ENCODE data around the gene CAPN15. TPM values are rescaled to one million over a fixed set of nuclear protein-coding genes. Genes with fewer than 3 reads are reported as not detected.

The CAPN15 gene
- total RNA-seq, 4 donors from 2014 or later = 19.6 to 42.6 (median 29.0) TPM

DNA sequence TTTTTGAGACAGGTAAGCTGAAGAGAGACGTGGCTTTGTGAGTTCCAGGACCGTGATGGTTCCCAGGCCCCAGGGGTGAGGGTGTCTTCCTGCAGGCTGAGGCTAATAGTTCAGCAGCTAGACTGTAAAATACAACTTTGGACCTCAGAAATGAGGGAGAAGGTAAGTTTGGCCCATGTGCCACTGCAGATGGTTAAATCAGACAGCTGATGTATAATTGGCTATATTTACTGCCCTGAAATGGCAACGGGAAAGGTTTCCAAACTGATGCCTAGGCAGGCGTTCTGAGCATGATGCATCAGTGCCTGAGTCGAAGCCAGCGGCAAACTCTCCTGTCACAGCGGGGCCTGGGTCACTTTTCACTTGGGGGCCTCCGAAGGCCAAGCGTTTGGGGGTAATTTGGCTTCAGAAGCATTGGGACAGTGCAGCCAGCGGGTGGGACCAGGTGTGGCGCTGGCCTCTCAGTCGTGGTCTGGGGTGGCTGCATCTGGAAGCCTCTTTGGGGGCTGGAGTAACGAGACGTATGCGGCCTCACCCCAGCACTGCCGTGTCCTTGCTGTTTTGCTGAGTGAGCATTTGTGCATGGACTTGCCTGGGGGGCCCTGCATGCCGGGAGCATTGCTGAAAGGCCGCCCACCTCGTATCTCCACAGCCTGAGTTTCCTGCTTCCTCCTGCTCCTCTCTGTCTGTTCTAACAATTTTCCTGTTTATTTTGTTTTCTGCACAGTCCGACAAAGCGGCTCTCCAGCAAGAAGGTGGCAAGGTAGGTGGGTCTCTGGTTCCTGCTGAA, 31.2 kb upstream of the CAPN15 start:
- no peak overlapping the region for H3K4me3 ChIP-seq (replicated peaks in 1 of 3)
- DNase-seq = no peak
- intact Hi-C loops (cut with DNase I) = no loop called here
- H3K9me3 ChIP-seq = no peaks in the 10 kb centered on the region
- TF ChIP-seq CTCF (IDR thresholded peaks at IDR 0.05) = no peak
- TF ChIP-seq POLR2A (IDR thresholded peaks at IDR 0.05) = no peak
- H3K36me3 ChIP-seq = peaks cover 2 to 4% of the 10 kb centered on the region in 2 donors
- no peak overlapping the region for H3K27ac ChIP-seq
- no peaks in the 10 kb centered on the region for H3K27me3 ChIP-seq
- H3K4me1 ChIP-seq = no peaks in the 10 kb centered on the region
- WGBS, 2 donors = 78 to 89% methylated on average over 21 of the region's 21 CpGs

GRCh38 chr16:497258-497657, 30.3 kb upstream of the CAPN15 start:
- WGBS, 2 donors = 84 to 85% methylated on average over 11 of the region's 11 CpGs
- peaks cover 2 to 4% of the 10 kb centered on the region in 2 donors for H3K36me3 ChIP-seq

GRCh38 chr16:499924-500323, 27.6 kb upstream of the CAPN15 start:
- Histone ChIP-seq H3K27me3 (no peaks in the 10 kb centered on the region), H3K4me3 (replicated peaks in 1 of 3) (no peak overlapping the region), H3K9me3 (no peaks in the 10 kb centered on the region), H3K4me1 (no peaks in the 10 kb centered on the region), H3K36me3 (peaks cover 2 to 4% of the 10 kb centered on the region in 2 donors), H3K27ac (no peak overlapping the region)
- intact Hi-C loops (cut with DNase I) = no loop called here
- 83 to 86% methylated on average over 10 to 12 of the region's 12 CpGs for WGBS, 2 donors
- DNase-seq = no peak
- no peak for TF ChIP-seq POLR2A (IDR thresholded peaks at IDR 0.05)
- no peak for TF ChIP-seq CTCF (IDR thresholded peaks at IDR 0.05)

More at GRCh38 chr16:497258-497657, 30.3 kb upstream of the CAPN15 start:
- Histone ChIP-seq H3K9me3 (no peaks in the 10 kb centered on the region), H3K4me3 (replicated peaks in 1 of 3) (no peak overlapping the region), H3K4me1 (no peaks in the 10 kb centered on the region), H3K27ac (no peak overlapping the region), H3K27me3 (no peaks in the 10 kb centered on the region)
- DNase-seq = no peak
- intact Hi-C loops (cut with DNase I) = no loop called here
- TF ChIP-seq POLR2A (IDR thresholded peaks at IDR 0.05) = no peak
- no peak for TF ChIP-seq CTCF (IDR thresholded peaks at IDR 0.05)

DNA sequence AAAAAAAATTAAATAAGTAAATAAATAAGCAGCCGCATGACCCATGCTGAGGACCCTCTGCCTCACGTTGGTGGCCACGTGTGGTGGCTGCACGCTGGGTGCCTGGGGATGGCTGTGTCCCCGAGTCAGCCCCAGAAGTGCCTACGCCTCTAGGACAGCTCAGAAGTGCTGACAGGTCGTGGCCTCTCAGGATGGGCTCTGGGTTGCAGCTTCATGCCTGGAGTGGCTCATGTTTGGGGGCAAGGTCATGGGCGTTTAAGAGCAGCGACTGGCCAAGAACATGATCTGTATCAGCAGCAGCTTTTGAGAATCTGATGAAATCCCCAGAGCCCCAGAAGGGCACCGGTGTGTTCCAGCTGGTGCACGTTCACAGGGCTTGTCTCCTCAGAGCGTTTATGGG, 26.8 kb upstream of the CAPN15 start:
- intact Hi-C loops (cut with DNase I) = no loop called here
- no peak overlapping the region for H3K4me3 ChIP-seq (replicated peaks in 1 of 3)
- TF ChIP-seq CTCF (IDR thresholded peaks at IDR 0.05) (no peak), POLR2A (IDR thresholded peaks at IDR 0.05) (no peak)
- WGBS, 2 donors = 82 to 92% methylated on average over 10 to 12 of the region's 12 CpGs
- H3K9me3 ChIP-seq = no peaks in the 10 kb centered on the region
- no peak overlapping the region for H3K27ac ChIP-seq
- DNase-seq = no peak
- H3K4me1 ChIP-seq = no peaks in the 10 kb centered on the region
- peaks cover 2 to 4% of the 10 kb centered on the region in 2 donors for H3K36me3 ChIP-seq
- no peaks in the 10 kb centered on the region for H3K27me3 ChIP-seq

DNA sequence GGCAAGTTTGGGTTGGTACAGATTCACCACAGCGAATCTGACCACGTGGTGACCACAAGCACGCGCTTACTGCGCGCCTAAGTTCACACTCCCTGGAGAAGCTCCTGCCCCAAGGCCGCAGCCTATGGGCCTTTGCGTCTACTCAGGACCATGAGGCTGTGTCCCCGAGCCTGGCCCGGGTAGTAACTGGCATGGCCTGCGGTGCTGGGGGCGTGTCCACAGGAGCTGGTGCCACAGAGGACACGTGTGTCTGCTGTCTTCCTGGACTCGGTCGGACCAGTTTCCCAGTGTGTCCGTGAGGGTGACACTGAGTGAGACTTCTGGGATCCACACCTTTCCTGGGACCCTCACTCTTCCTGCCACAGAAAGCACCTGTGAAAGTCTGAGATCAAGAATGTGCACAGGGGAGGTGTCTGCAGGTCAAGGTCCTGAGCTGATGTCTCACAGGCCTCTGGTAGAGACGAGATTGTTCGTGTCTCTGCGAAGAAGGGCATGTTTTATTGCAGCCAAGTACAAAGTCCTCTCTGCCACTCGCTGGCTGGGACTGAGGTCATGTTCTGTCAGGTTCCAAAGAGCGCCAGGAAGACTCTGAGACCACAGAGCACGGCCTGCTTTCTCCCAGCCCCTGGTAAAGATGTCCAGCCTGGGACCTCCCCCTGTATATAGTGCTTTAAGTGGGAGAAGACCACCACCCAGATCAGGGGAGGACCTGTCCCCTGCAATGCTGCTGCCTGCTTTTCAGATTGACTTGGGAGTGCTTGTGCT, 25.2 kb upstream of the CAPN15 start:
- Histone ChIP-seq H3K27me3 (no peaks in the 10 kb centered on the region), H3K9me3 (no peaks in the 10 kb centered on the region), H3K4me3 (replicated peaks in 1 of 3) (no peak overlapping the region), H3K27ac (no peak overlapping the region), H3K4me1 (no peaks in the 10 kb centered on the region), H3K36me3 (peaks cover 0 to 4% of the 10 kb centered on the region in 2 donors)
- 90 to 92% methylated on average over 17 of the region's 22 CpGs for WGBS, 2 donors
- intact Hi-C loops (cut with DNase I) = no loop called here
- no peak for DNase-seq
- TF ChIP-seq POLR2A (IDR thresholded peaks at IDR 0.05) (no peak), CTCF (IDR thresholded peaks at IDR 0.05) (no peak)

Measured in thyroid gland (tissue), 4 donors.